Thymus (tissue), 11 donors: ENCODE measurements around the gene TRIM8. TPM values are rescaled to one million over a fixed set of nuclear protein-coding genes. Genes with fewer than 3 reads are reported as not detected.

Experiments
- DNase-seq, 9 donors: peaks; one replicate each; pipeline ENCODE4 v3.0.0-alpha.2; 2013; ENCODE audit warnings: low spot score in 9 of 9, low read depth in 6 of 9, missing footprints in 1 of 9
- H3K27ac ChIP-seq, 2 donors: one replicate each; pipeline ENCODE4 v1.5.1; 2013; ENCODE audit warnings: control low read depth in 1 of 2, low read depth in 1 of 2, low read length in 1 of 2, mild to moderate bottlenecking in 1 of 2, moderate library complexity in 1 of 2
- H3K27me3 ChIP-seq, 2 donors: one replicate each; pipeline ENCODE4 v1.5.1; 2013; ENCODE audit warnings: low read length in 1 of 2; ENCODE audit not compliant: control insufficient read depth in 2 of 2, insufficient read depth in 1 of 2
- H3K36me3 ChIP-seq, 2 donors: one replicate each; pipeline ENCODE4 v1.5.1; 2013; ENCODE audit warnings: low read length in 1 of 2, mild to moderate bottlenecking in 1 of 2, moderate library complexity in 1 of 2; ENCODE audit not compliant: control insufficient read depth in 2 of 2, insufficient read depth in 2 of 2
- H3K4me1 ChIP-seq, 2 donors: one replicate each; pipeline ENCODE4 v1.5.1; 2013; ENCODE audit warnings: low read length in 2 of 2; ENCODE audit not compliant: control insufficient read depth in 2 of 2, insufficient read depth in 2 of 2
- H3K4me3 ChIP-seq, 2 donors: one replicate each; pipeline ENCODE4 v1.5.1; 2013; ENCODE audit warnings: low read length in 2 of 2, control low read depth in 1 of 2, mild to moderate bottlenecking in 1 of 2
- H3K9me3 ChIP-seq, 2 donors: one replicate each; pipeline ENCODE4 v1.5.1; 2013; ENCODE audit warnings: low read length in 1 of 2, mild to moderate bottlenecking in 1 of 2; ENCODE audit not compliant: control insufficient read depth in 2 of 2, insufficient read depth in 1 of 2
- WGBS: extraction: QIAGEN DNeasy Blood & Tissue Kit; methylation state at CpG from one replicate; pipeline ENCODE4 v1.1.7; 2013; 5-methylcytosine and 5-hydroxymethylcytosine counted together
- polyA plus RNA-seq: library from polyadenylated mRNA; stranded (reverse); fragments of 200-250 nt; gene quantifications from one replicate; pipeline ENCODE4 v1.2.3, GENCODE V29; 2013
- total RNA-seq: library from RNA; stranded (reverse); fragments of 120-200 nt; gene quantifications from one replicate; pipeline ENCODE4 v1.2.4, GENCODE V29; 2013
- donor health status: healthy.

Gene TRIM8
- total and polyA plus RNA-seq, 2 donors: 21.7 to 65.5 TPM

GRCh38 chr10:102650655-102651454 lies 6.6 kb downstream of the TRIM8 start:
- 80% methylated on average over 11 of the region's 11 CpGs for WGBS
- Histone ChIP-seq H3K36me3 (peaks cover 44 to 59% of the 10 kb centered on the region in 2 donors), H3K9me3 (peaks cover 0 to 6% of the 10 kb centered on the region in 2 donors), H3K27me3 (no peaks in the 10 kb centered on the region), H3K4me1 (peaks cover 55 to 81% of the 10 kb centered on the region in 2 donors), H3K4me3 (no peak overlapping the region), H3K27ac (peak overlapping the region; percentile 10 to 11)
- no peak for DNase-seq

- no peak for DNase-seq
- Histone ChIP-seq H3K9me3 (peaks cover 0 to 6% of the 10 kb centered on the region in 2 donors), H3K4me1 (peaks cover 55 to 74% of the 10 kb centered on the region in 2 donors), H3K36me3 (peaks cover 51 to 66% of the 10 kb centered on the region in 2 donors), H3K27ac (peak overlapping the region; percentile 10 to 80), H3K4me3 (no peak overlapping the region), H3K27me3 (no peaks in the 10 kb centered on the region)
- 92% methylated on average over 11 of the region's 11 CpGs for WGBS
Measured at GRCh38 chr10:102651455-102652169, 7.3 kb downstream of the TRIM8 start.

DNA sequence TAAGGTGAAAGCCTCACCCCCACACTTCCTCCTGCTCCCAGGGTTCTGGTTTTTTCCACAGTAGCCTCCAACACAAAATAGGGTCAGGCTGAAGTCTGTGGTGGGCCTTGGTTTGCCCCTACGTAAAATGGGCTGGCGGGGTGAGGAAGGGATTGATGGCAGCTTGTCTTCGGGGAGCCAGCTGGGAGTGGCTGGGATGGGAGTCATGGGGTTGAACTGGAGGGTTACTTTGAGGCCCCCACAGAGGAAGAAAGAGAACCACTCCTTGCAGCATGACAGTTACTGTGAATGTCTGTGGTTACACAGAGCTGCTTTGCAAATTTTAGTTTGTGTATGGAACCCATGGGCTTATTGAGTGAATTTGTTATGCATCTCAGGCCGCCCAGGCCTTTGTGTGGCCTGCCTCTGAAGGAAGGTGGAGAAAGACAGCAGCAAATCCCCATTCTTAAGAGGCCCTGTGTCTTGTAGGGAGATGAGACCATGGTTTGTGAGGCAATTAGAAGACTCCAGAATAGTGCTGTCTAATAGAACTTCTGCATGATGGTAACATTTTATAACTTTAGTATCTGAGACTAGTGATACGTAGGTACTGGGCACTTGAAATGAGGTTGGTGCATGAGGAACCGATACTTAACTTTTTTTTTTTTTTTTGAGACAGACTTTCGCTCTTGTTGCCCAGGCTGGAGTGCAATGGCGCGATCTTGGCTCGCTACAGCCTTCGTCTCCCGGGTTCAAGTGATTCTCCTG lies 8.1 kb downstream of the TRIM8 start:
- peaks cover 59 to 74% of the 10 kb centered on the region in 2 donors for H3K36me3 ChIP-seq
- H3K27me3 ChIP-seq: no peaks in the 10 kb centered on the region
- no peak overlapping the region for H3K4me3 ChIP-seq
- peak overlapping the region; percentile 53 to 80 for H3K27ac ChIP-seq
- WGBS: 80% methylated on average over 12 of the region's 12 CpGs
- peaks cover 0 to 1% of the 10 kb centered on the region in 2 donors for H3K9me3 ChIP-seq
- DNase-seq: peak in 1 of 9 donors; percentile 68
- peaks cover 51 to 66% of the 10 kb centered on the region in 2 donors for H3K4me1 ChIP-seq

DNA sequence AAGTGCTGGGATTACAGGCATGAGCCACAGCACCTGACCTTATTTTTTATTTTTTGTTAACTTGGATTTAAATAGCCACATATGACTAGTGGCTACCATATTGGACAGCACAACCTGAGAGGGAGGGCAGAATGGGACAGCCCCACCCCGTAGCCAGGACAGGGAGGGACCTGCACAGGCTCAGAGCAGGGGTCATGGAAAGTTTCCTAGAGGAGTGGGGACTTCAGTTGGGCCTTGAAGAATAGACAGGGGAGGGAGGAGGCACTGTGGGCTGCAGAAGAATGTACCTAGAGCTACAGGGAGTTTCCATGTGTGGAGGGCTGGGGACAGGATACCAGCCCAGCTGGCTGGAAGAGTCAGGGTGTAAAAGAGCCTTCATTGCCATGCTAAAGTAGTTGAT lies 8.8 kb downstream of the TRIM8 start:
- 96% methylated on average over 1 of the region's 1 CpG for WGBS
- no peak for DNase-seq
- H3K4me3 ChIP-seq: no peak overlapping the region
- H3K4me1 ChIP-seq: peaks cover 45 to 64% of the 10 kb centered on the region in 2 donors
- peak overlapping the region; percentile 21 to 47 for H3K27ac ChIP-seq
- peaks cover 61 to 76% of the 10 kb centered on the region in 2 donors for H3K36me3 ChIP-seq
- H3K9me3 ChIP-seq: no peaks in the 10 kb centered on the region
- H3K27me3 ChIP-seq: no peaks in the 10 kb centered on the region

GRCh38 chr10:102654566-102654965 lies 10.3 kb downstream of the TRIM8 start:
- H3K27ac ChIP-seq: no peak overlapping the region
- no peak for DNase-seq
- H3K9me3 ChIP-seq: no peaks in the 10 kb centered on the region
- WGBS: 99% methylated on average over 7 of the region's 7 CpGs
- peaks cover 71 to 76% of the 10 kb centered on the region in 2 donors for H3K36me3 ChIP-seq
- peaks cover 32 to 63% of the 10 kb centered on the region in 2 donors for H3K4me1 ChIP-seq
- H3K4me3 ChIP-seq: no peak overlapping the region
- H3K27me3 ChIP-seq: no peaks in the 10 kb centered on the region

- H3K36me3 ChIP-seq: peaks cover 71 to 75% of the 10 kb centered on the region in 2 donors
- no peak for DNase-seq
- 97% methylated on average over 12 of the region's 12 CpGs for WGBS
- H3K4me1 ChIP-seq: peaks cover 30 to 62% of the 10 kb centered on the region in 2 donors
- no peak overlapping the region for H3K27ac ChIP-seq
- H3K27me3 ChIP-seq: no peaks in the 10 kb centered on the region
- H3K4me3 ChIP-seq: no peak overlapping the region
- H3K9me3 ChIP-seq: no peaks in the 10 kb centered on the region
Measured at GRCh38 chr10:102654969-102655368, 10.7 kb downstream of the TRIM8 start.

GRCh38 chr10:102656026-102656425 lies 11.7 kb downstream of the TRIM8 start:
- Histone ChIP-seq H3K4me3 (no peak overlapping the region), H3K4me1 (peaks cover 30 to 62% of the 10 kb centered on the region in 2 donors), H3K9me3 (peaks cover 0 to 2% of the 10 kb centered on the region in 2 donors), H3K27ac (no peak overlapping the region), H3K36me3 (peaks cover 62 to 69% of the 10 kb centered on the region in 2 donors), H3K27me3 (no peaks in the 10 kb centered on the region)
- DNase-seq: no peak
- 99% methylated on average over 12 of the region's 12 CpGs for WGBS

DNA sequence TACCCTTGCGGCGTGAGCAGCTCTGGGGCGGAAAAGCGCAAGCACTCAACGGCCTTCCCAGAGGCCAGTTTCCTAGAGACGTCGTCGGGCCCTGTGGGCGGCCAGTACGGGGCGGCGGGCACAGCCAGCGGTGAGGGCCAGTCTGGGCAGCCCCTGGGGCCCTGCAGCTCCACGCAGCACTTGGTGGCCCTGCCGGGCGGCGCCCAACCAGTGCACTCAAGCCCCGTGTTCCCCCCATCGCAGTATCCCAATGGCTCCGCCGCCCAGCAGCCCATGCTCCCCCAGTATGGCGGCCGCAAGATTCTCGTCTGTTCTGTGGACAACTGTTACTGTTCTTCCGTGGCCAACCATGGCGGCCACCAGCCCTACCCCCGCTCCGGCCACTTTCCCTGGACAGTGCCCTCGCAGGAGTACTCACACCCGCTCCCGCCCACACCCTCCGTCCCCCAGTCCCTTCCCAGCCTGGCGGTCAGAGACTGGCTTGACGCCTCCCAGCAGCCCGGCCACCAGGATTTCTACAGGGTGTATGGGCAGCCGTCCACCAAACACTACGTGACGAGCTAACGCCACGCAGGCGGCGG lies 12.6 kb downstream of the TRIM8 start:
- no peak overlapping the region for H3K4me3 ChIP-seq
- peaks cover 59 to 62% of the 10 kb centered on the region in 2 donors for H3K36me3 ChIP-seq
- DNase-seq: no peak
- H3K4me1 ChIP-seq: peaks cover 30 to 62% of the 10 kb centered on the region in 2 donors
- no peaks in the 10 kb centered on the region for H3K27me3 ChIP-seq
- no peak overlapping the region for H3K27ac ChIP-seq
- WGBS: 98% methylated on average over 42 of the region's 42 CpGs
- peaks cover 0 to 11% of the 10 kb centered on the region in 2 donors for H3K9me3 ChIP-seq
